HS-27A (cell line): ENCODE results near the gene TACR1.

Experiments used
- DNase-seq: peaks from one replicate; pipeline ENCODE4 v3.0.0-alpha.2; 2012; ENCODE audit warnings: low read depth, missing footprints

TACR1 gene

DNA sequence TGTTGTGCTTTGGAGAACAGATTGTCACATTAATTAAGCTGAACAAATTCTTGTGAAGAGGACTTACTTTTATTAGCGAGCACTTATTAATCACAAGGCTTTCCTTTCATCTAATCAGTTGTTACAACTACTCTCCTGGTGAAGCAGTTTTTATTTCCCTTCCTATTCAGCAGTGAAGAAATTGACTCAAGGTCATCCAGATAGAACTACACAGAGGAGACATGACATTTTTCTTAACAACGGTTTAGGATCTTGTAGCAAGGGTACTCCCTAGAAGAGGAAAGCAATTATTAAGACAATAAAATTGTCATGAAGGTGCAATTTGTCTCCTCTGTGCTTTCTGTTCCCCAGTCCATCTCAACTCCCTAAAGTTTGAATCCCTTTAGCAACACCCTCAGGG is 179.5 kb downstream of the TACR1 start:
- no peak for DNase-seq

DNA sequence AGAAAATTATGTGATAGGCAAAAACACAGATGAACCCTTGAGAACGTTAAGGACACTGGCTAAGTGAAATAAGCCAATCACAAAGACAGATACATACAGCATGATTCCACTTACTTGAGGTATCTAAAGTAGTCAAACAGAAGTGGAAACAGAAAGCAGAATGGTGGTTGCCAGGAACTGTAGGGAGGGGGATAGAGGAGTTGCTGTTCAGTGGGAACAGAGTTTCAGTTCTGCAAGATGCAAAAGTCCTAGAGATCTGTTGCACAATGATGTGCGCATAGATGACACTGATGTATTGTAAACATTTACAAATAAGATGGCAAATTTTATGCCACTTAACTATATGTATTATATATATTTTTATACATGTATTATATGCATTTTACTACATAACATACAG is 181.2 kb downstream of the TACR1 start:
- no peak for DNase-seq

DNA sequence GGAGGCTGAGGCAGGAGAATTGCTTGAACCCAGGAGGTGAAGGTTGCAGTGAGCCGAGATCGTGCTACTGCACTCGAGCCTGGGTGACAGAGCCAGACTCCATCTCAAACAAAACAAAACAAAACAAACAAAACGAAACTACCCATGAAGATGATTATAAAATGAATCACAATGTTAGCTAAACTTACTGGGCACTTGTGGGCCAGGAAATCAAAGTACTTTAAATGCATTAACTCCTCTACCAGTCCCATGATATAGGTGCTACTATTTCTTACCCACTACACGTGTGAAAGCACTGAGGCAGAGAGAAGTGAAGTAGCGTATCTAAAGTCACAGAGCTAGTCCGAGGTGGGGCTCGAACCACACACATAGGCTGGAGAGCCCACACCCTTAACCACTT is 187.2 kb downstream of the TACR1 start:
- DNase-seq, result no peak

- no peak for DNase-seq
Measured at GRCh38 chr2:75010571-75010970, 188.7 kb downstream of the TACR1 start.

GRCh38 chr2:75007819-75008218 is 191.5 kb downstream of the TACR1 start:
- no peak for DNase-seq

DNA sequence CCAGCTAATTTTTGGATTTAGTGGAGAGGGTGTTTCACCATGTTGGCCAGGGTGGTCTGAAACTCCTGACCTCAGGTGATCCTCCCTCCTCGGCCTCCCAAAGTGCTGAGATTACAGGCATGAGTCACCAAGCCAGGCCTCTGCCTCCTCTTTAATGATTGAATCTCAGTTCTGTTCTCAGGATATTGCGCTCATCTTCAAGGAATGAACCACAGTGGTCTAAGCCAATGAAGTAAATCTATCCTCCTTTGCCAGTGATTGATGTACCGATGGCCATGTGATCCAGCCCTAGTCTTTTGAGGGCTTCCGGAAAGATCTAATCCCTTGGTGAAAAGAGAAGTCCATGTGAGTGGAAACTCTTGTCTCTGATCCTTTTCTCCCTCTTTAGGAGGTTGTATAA is 192.3 kb downstream of the TACR1 start:
- no peak for DNase-seq

- no peak for DNase-seq
Measured at GRCh38 chr2:75006041-75006440, 193.3 kb downstream of the TACR1 start.

DNA sequence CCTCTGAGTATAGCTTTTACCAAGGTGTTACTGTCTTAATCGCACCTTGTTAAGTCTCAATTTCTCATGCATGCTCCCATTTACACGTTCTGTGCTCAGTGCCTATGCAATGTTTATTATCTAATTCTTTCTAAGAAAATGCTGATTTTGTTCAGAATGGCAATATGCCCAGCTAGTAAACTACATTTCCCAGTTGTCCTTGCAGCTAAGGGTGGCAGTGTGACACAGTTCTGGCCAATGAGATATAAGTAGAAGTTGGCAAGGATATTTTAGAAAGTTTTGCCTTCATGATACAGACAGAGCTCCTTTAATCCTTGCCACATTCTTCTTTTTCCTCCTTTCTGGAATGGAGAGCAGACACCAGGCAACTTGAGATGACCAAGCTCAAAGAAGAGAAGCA is 195.5 kb downstream of the TACR1 start:
- DNase-seq, result no peak

DNA sequence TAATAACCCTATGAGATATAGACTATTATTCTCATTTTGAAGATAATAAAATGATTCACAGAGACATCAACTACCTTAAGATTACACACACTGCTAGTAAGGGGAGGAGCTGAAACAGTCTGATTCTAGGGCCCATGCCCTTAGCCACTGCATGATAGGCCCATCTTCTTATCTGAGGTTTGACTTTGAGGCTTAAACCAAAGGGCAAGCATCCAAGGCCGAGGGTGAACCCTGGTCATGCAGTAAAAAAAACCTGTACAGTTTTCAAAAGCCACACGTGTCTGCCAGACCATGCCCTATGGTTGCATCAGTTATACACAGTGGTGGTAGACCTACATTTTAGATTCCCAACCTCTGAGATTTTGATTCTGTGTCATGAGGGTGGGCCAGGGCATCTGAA is 196.0 kb downstream of the TACR1 start:
- no peak for DNase-seq

- DNase-seq, result no peak
Measured at GRCh38 chr2:75002007-75002406, 197.3 kb downstream of the TACR1 start.

- DNase-seq, result no peak
Measured at GRCh38 chr2:74999468-74999867, 199.9 kb downstream of the TACR1 start.
